ENCODE results near the gene COX4I1.

GRCh38 chr16:85751698-85752501 is 47.6 kb upstream of the COX4I1 start:
- TF ChIP-seq, protein P1, sequence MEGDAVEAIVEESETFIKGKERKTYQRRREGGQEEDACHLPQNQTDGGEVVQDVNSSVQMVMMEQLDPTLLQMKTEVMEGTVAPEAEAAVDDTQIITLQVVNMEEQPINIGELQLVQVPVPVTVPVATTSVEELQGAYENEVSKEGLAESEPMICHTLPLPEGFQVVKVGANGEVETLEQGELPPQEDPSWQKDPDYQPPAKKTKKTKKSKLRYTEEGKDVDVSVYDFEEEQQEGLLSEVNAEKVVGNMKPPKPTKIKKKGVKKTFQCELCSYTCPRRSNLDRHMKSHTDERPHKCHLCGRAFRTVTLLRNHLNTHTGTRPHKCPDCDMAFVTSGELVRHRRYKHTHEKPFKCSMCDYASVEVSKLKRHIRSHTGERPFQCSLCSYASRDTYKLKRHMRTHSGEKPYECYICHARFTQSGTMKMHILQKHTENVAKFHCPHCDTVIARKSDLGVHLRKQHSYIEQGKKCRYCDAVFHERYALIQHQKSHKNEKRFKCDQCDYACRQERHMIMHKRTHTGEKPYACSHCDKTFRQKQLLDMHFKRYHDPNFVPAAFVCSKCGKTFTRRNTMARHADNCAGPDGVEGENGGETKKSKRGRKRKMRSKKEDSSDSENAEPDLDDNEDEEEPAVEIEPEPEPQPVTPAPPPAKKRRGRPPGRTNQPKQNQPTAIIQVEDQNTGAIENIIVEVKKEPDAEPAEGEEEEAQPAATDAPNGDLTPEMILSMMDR (conservative IDR thresholded peaks at IDR 0.05 in 1 of 2, IDR thresholded peaks at IDR 0.05 in 1 of 2; ENCODE audit: extremely low read depth in 1 of 2, insufficient read depth in 1 of 2, low read depth in 1 of 2, low read length in 2 of 2), result no peak
- no peak for TF ChIP-seq EZH2 (IDR thresholded peaks at IDR 0.05; ENCODE audit: borderline replicate concordance, low read length)
